Neural crest cell (in vitro differentiated cells): ENCODE data around the gene TK1. TPM values are rescaled to one million over a fixed set of nuclear protein-coding genes. Genes with fewer than 3 reads are reported as not detected.

Experiments used
- DNase-seq: peaks from one replicate; pipeline ENCODE4 v3.0.0; 2021; ENCODE audit warnings: low read depth, mixed read lengths, low spot score
- H3K27ac Mint-ChIP-seq: one replicate; pipeline ENCODE4 v1.8.0; 2021; ENCODE audit warnings: mild to moderate bottlenecking, mixed read lengths; ENCODE audit not compliant: unreplicated experiment
- H3K27me3 Mint-ChIP-seq: 2 replicates; pipeline ENCODE4 v1.8.0; 2021; ENCODE audit warnings: low read depth, mild to moderate bottlenecking, mixed read lengths
- H3K36me3 Mint-ChIP-seq: 2 replicates; pipeline ENCODE4 v1.8.0; 2021; ENCODE audit warnings: low read depth, mild to moderate bottlenecking, mixed read lengths
- H3K4me1 Mint-ChIP-seq: 2 replicates; pipeline ENCODE4 v1.8.0; 2021; ENCODE audit warnings: mixed read lengths
- H3K4me3 Mint-ChIP-seq: one replicate; pipeline ENCODE4 v1.8.0; 2021; ENCODE audit warnings: mild to moderate bottlenecking, mixed read lengths
- H3K9me3 Mint-ChIP-seq: 2 replicates; pipeline ENCODE4 v1.8.0; 2021; ENCODE audit warnings: mixed read lengths
- CTCF ChIP-seq: fragments of 200-600 bp; sonication (generic); conservative IDR thresholded peaks from 2 replicates; pipeline ENCODE4 v1.5.0; 2021; ENCODE audit warnings: antibody characterized with exemption, mild to moderate bottlenecking
- total RNA-seq: library from RNA; stranded (reverse); gene quantifications from 2 replicates; pipeline ENCODE4 v1.2.1, GENCODE V29; 2021

Gene TK1
- total RNA-seq, 1 donor from 2014 or later, result 53.9 TPM

GRCh38 chr17:78227455-78227916, 40.6 kb upstream of the TK1 start:
- no peaks in the 10 kb centered on the region for H3K9me3 Mint-ChIP-seq

GRCh38 chr17:78226759-78227454, 40.1 kb upstream of the TK1 start:
- no peak for TF ChIP-seq CTCF
- H3K36me3 Mint-ChIP-seq, result no peaks in the 10 kb centered on the region
- no peak for DNase-seq

More at GRCh38 chr17:78227455-78227916, 40.6 kb upstream of the TK1 start:
- DNase-seq, result no peak
- Mint-ChIP-seq H3K27me3 (peaks cover 30% of the 10 kb centered on the region), H3K4me3 (no peak overlapping the region), H3K4me1 (no peaks in the 10 kb centered on the region), H3K36me3 (no peaks in the 10 kb centered on the region), H3K27ac (no peak overlapping the region)
- no peak for TF ChIP-seq CTCF

GRCh38 chr17:78226055-78226758, 39.4 kb upstream of the TK1 start:
- no peaks in the 10 kb centered on the region for H3K9me3 Mint-ChIP-seq
- no peaks in the 10 kb centered on the region for H3K36me3 Mint-ChIP-seq
- H3K27ac Mint-ChIP-seq, result no peak overlapping the region
- TF ChIP-seq CTCF, result no peak
- no peaks in the 10 kb centered on the region for H3K4me1 Mint-ChIP-seq
- peak overlapping the region; percentile 44 for H3K4me3 Mint-ChIP-seq
- peaks cover 19% of the 10 kb centered on the region for H3K27me3 Mint-ChIP-seq
- DNase-seq, result no peak

More at GRCh38 chr17:78226759-78227454, 40.1 kb upstream of the TK1 start:
- Mint-ChIP-seq H3K9me3 (no peaks in the 10 kb centered on the region), H3K27me3 (peaks cover 24% of the 10 kb centered on the region), H3K4me1 (no peaks in the 10 kb centered on the region), H3K4me3 (peak overlapping the region; percentile 44), H3K27ac (no peak overlapping the region)

GRCh38 chr17:78225088-78225865, 38.4 kb upstream of the TK1 start:
- no peak for DNase-seq
- no peaks in the 10 kb centered on the region for H3K9me3 Mint-ChIP-seq
- no peaks in the 10 kb centered on the region for H3K4me1 Mint-ChIP-seq
- no peaks in the 10 kb centered on the region for H3K36me3 Mint-ChIP-seq
- no peak for TF ChIP-seq CTCF
- H3K4me3 Mint-ChIP-seq, result no peak overlapping the region
- H3K27ac Mint-ChIP-seq, result no peak overlapping the region
- peaks cover 10% of the 10 kb centered on the region for H3K27me3 Mint-ChIP-seq

- Mint-ChIP-seq H3K36me3 (peaks cover 5% of the 10 kb centered on the region), H3K27me3 (peaks cover 6% of the 10 kb centered on the region), H3K4me3 (no peak overlapping the region), H3K4me1 (peaks cover 5% of the 10 kb centered on the region), H3K9me3 (no peaks in the 10 kb centered on the region), H3K27ac (no peak overlapping the region)
- no peak for DNase-seq
- TF ChIP-seq CTCF, result no peak
Observed at GRCh38 chr17:78224231-78225087, 37.6 kb upstream of the TK1 start.
